Neural progenitor cell (in vitro differentiated cells): ENCODE measurements around the gene ZNF79. TPM values are rescaled to one million over a fixed set of nuclear protein-coding genes. Genes with fewer than 3 reads are reported as not detected.
A peak's percentile ranks its signal among the peaks of the same experiment; 100 is the strongest.

ENCODE experiments used
- DNase-seq: peaks from one replicate; pipeline ENCODE4 v3.0.0-alpha.2; 2016; ENCODE audit warnings: low spot score
- H2AFZ ChIP-seq: fragments of 200-600 bp; sonication (generic); replicated peaks from 2 replicates; pipeline ENCODE4 v1.6.1; 2016; ENCODE audit warnings: antibody characterized with exemption
- H3F3A ChIP-seq: fragments of 200-600 bp; sonication (generic); 2 replicates; pipeline ENCODE4 v1.6.1; 2016; ENCODE audit warnings: antibody characterized with exemption, low read depth
- H3K27ac ChIP-seq: fragments of 200-600 bp; sonication (generic); 2 replicates; pipeline ENCODE4 v1.5.1; 2016; ENCODE audit warnings: mild to moderate bottlenecking
- H3K27me3 ChIP-seq: fragments of 200-600 bp; sonication (generic); 2 replicates; pipeline ENCODE4 v1.6.1; 2016; ENCODE audit warnings: mild to moderate bottlenecking, moderate library complexity
- H3K36me3 ChIP-seq: fragments of 200-600 bp; sonication (generic); 2 replicates; pipeline ENCODE4 v1.5.1; 2016
- H3K4me1 ChIP-seq: fragments of 200-600 bp; sonication (generic); 2 replicates; pipeline ENCODE4 v1.6.1; 2016; ENCODE audit warnings: mixed run types
- H3K4me2 ChIP-seq: fragments of 200-600 bp; sonication (generic); 2 replicates; pipeline ENCODE4 v1.6.1; 2016
- H3K4me3 ChIP-seq: fragments of 200-600 bp; sonication (generic); 2 replicates; pipeline ENCODE4 v1.5.1; 2016
- H3K79me2 ChIP-seq: fragments of 200-600 bp; sonication (generic); 2 replicates; pipeline ENCODE4 v1.6.1; 2016; ENCODE audit warnings: low read depth
- H3K9ac ChIP-seq: fragments of 200-600 bp; sonication (generic); 2 replicates; pipeline ENCODE4 v1.6.1; 2016
- H3K9me3 ChIP-seq: fragments of 200-600 bp; sonication (generic); 2 replicates; pipeline ENCODE4 v1.5.1; 2016; ENCODE audit warnings: low read depth
- H4K20me1 ChIP-seq: fragments of 200-600 bp; sonication (generic); 2 replicates; pipeline ENCODE4 v1.6.1; 2016; ENCODE audit warnings: low read depth
- H3K27ac Mint-ChIP-seq: 3 replicates; pipeline ENCODE4 v1.8.0; 2021; ENCODE audit warnings: mixed read lengths
- H3K27me3 Mint-ChIP-seq: 2 replicates; pipeline ENCODE4 v1.8.0; 2022; ENCODE audit warnings: low read depth, mild to moderate bottlenecking, inconsistent platforms, moderate library complexity, mixed read lengths; ENCODE audit not compliant: insufficient read depth
- H3K36me3 Mint-ChIP-seq: 3 replicates; pipeline ENCODE4 v1.8.0; 2021; ENCODE audit warnings: mixed read lengths
- H3K4me1 Mint-ChIP-seq: 3 replicates; pipeline ENCODE4 v1.8.0; 2021; ENCODE audit warnings: mixed read lengths
- H3K4me3 Mint-ChIP-seq: 3 replicates; pipeline ENCODE4 v1.8.0; 2021; ENCODE audit warnings: mild to moderate bottlenecking, moderate library complexity, mixed read lengths
- H3K9me3 Mint-ChIP-seq: 3 replicates; pipeline ENCODE4 v1.8.0; 2020; ENCODE audit warnings: mixed read lengths
- CTCF ChIP-seq: fragments of 200-600 bp; sonication (generic); IDR thresholded peaks from 2 replicates; pipeline ENCODE4 v1.5.1; 2017; ENCODE audit warnings: antibody characterized with exemption, mild to moderate bottlenecking
- EZH2 ChIP-seq: fragments of 200-600 bp; sonication (generic); IDR thresholded peaks from 2 replicates; pipeline ENCODE4 v1.6.1; 2017; ENCODE audit warnings: antibody characterized with exemption, mild to moderate bottlenecking, moderate library complexity
- EZH2phosphoT487 ChIP-seq: fragments of 200-600 bp; sonication (generic); IDR thresholded peaks from 2 replicates; pipeline ENCODE4 v1.6.1; 2017; ENCODE audit warnings: antibody characterized with exemption
- total RNA-seq: library from RNA; depleted of rRNA; stranded (reverse); fragments of >200 nt; gene quantifications from 2 replicates; pipeline ENCODE4 v1.2.3, GENCODE V29; 2015; ENCODE audit warnings: low replicate concordance

ZNF79 gene
- total RNA-seq, 1 donor from 2014 or later = 6.7 TPM

DNA sequence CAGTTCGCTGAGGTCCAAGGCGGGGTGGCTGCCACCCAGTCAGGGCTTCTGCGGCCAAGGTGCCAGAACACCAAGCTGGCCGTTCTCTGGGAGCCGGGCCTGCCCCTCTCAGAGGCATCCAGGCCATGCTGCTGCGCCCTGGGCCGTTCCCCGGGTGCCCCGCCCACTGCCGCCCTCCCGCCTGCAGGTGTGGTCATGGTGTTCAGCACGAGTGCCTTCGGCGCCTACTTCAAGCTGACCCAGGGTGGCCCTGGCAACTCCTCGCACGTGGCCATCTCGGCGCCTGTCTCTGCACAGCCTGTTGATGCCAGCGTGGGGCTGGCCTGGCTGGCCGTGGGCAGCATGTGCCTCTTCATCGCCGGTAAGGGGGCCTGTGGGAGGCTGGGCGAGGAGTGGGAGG lies 19.6 kb upstream of the ZNF79 start:
- Histone ChIP-seq H3K36me3 (no peaks in the 10 kb centered on the region), H3K4me3 (no peak overlapping the region), H2AFZ (no peak overlapping the region), H3K27ac (no peak overlapping the region), H4K20me1 (peaks cover 7% of the 10 kb centered on the region), H3K9me3 (no peaks in the 10 kb centered on the region), H3K79me2 (no peaks in the 10 kb centered on the region), H3K27me3 (no peaks in the 10 kb centered on the region), H3K4me1 (no peaks in the 10 kb centered on the region), H3K4me2 (no peak overlapping the region), H3K9ac (no peak overlapping the region), H3F3A (no peaks in the 10 kb centered on the region)
- no peak for TF ChIP-seq EZH2
- no peak for TF ChIP-seq CTCF
- no peak for TF ChIP-seq EZH2phosphoT487
- no peaks in the 10 kb centered on the region for H3K9me3 Mint-ChIP-seq
- no peaks in the 10 kb centered on the region for H3K27me3 Mint-ChIP-seq
- H3K4me1 Mint-ChIP-seq = peaks cover 18% of the 10 kb centered on the region
- H3K4me3 Mint-ChIP-seq = no peak overlapping the region
- no peaks in the 10 kb centered on the region for H3K36me3 Mint-ChIP-seq
- no peak overlapping the region for H3K27ac Mint-ChIP-seq
- DNase-seq = no peak

GRCh38 chr9:127405344-127406125 lies 18.6 kb upstream of the ZNF79 start:
- no peaks in the 10 kb centered on the region for H3K36me3 Mint-ChIP-seq
- Histone ChIP-seq H3K27me3 (no peaks in the 10 kb centered on the region), H3K27ac (no peak overlapping the region), H2AFZ (no peak overlapping the region), H3K9me3 (no peaks in the 10 kb centered on the region), H3F3A (no peaks in the 10 kb centered on the region), H3K79me2 (no peaks in the 10 kb centered on the region), H3K4me2 (no peak overlapping the region), H4K20me1 (peaks cover 7% of the 10 kb centered on the region), H3K4me1 (no peaks in the 10 kb centered on the region), H3K36me3 (no peaks in the 10 kb centered on the region), H3K4me3 (no peak overlapping the region), H3K9ac (no peak overlapping the region)
- H3K27ac Mint-ChIP-seq = peak overlapping the region; percentile 69
- no peak for DNase-seq
- no peaks in the 10 kb centered on the region for H3K27me3 Mint-ChIP-seq
- peaks cover 18% of the 10 kb centered on the region for H3K4me1 Mint-ChIP-seq
- no peak overlapping the region for H3K4me3 Mint-ChIP-seq
- TF ChIP-seq EZH2 (no peak), CTCF (no peak), EZH2phosphoT487 (no peak)
- no peaks in the 10 kb centered on the region for H3K9me3 Mint-ChIP-seq

DNA sequence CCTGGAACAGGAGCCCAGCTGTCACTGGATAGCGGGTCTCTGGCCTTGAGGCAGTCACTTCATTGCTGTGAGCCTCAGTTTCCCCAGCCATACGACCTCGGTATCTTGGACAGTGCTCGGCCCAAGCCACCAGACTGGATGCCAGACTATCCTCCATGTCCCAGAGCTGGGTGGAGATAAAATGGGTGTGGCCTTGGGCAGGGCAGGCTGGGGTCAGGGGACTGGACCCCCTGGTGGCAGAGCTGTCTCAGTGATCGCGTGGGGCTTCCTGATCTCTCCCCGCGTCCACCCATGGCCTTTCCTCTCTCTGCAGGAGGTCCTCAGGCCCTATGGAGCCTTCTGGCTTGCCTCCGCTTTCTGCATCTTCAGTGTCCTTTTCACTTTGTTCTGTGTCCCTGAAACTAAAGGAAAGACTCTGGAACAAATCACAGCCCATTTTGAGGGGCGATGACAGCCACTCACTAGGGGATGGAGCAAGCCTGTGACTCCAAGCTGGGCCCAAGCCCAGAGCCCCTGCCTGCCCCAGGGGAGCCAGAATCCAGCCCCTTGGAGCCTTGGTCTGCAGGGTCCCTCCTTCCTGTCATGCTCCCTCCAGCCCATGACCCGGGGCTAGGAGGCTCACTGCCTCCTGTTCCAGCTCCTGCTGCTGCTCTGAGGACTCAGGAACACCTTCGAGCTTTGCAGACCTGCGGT lies 17.2 kb upstream of the ZNF79 start:
- no peaks in the 10 kb centered on the region for H3K36me3 ChIP-seq
- no peaks in the 10 kb centered on the region for H3F3A ChIP-seq
- H3K9me3 Mint-ChIP-seq = no peaks in the 10 kb centered on the region
- no peaks in the 10 kb centered on the region for H3K4me1 ChIP-seq
- no peaks in the 10 kb centered on the region for H3K9me3 ChIP-seq
- no peaks in the 10 kb centered on the region for H4K20me1 ChIP-seq
- peak overlapping the region; percentile 33 for H3K4me3 Mint-ChIP-seq
- H3K4me1 Mint-ChIP-seq = peaks cover 18% of the 10 kb centered on the region
- no peak overlapping the region for H3K27ac ChIP-seq
- no peaks in the 10 kb centered on the region for H3K36me3 Mint-ChIP-seq
- H3K79me2 ChIP-seq = no peaks in the 10 kb centered on the region
- peak overlapping the region; percentile 43 for H3K27ac Mint-ChIP-seq
- TF ChIP-seq EZH2phosphoT487 (no peak), EZH2 (no peak), CTCF (no peak)
- no peak overlapping the region for H3K4me2 ChIP-seq
- H2AFZ ChIP-seq = no peak overlapping the region
- no peak for DNase-seq
- H3K9ac ChIP-seq = no peak overlapping the region
- H3K27me3 Mint-ChIP-seq = no peaks in the 10 kb centered on the region
- no peaks in the 10 kb centered on the region for H3K27me3 ChIP-seq
- no peak overlapping the region for H3K4me3 ChIP-seq
